ENCODE measurements around the gene DCAF7. TPM values are rescaled to one million over a fixed set of nuclear protein-coding genes. Genes with fewer than 3 reads are reported as not detected.
A peak's percentile ranks its signal among the peaks of the same experiment; 100 is the strongest.

DCAF7 gene
- total RNA-seq, 4 donors from 2014 or later: 16.5 to 34.1 (median 22.0) TPM

DNA sequence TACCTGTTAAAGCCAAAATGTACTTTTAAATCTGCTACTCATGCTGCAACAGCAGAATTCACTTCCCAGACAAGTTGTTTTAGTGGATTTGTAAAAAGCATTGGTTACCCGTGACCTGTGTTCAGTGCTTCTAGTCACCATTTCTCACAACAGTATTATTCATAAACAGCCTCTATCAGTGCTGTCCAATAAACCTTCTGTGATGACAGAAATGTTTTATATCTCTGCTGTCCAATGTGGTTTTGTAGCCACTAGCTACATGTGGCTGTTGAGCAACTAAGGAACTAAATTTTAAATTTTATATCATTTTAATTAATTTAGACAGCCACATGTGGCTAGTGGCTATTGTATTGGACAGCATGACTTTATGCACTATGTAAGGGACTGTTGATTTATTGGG is 84.5 kb downstream of the DCAF7 start:
- intact Hi-C loops (cut with DNase I; ENCODE audit: low total_unique reads) (no loop called here), in situ Hi-C loops (cut with MboI; ENCODE audit: low sequenced_read_pairs in 4 of 4) (no loop called here)
- peaks cover 31 to 57% of the 10 kb centered on the region in 2 donors for H3K4me1 ChIP-seq
- no peak overlapping the region for H3K4me3 ChIP-seq
- no peaks in the 10 kb centered on the region for H3K27me3 ChIP-seq
- H3K36me3 ChIP-seq: peaks cover 0 to 23% of the 10 kb centered on the region in 2 donors
- DNase-seq (no peak), ATAC-seq (no peak)
- no peaks in the 10 kb centered on the region for H3K9me3 ChIP-seq
- peak overlapping the region; percentile 32 to 60 (median 55) for H3K27ac ChIP-seq
- TF ChIP-seq, protein P1, sequence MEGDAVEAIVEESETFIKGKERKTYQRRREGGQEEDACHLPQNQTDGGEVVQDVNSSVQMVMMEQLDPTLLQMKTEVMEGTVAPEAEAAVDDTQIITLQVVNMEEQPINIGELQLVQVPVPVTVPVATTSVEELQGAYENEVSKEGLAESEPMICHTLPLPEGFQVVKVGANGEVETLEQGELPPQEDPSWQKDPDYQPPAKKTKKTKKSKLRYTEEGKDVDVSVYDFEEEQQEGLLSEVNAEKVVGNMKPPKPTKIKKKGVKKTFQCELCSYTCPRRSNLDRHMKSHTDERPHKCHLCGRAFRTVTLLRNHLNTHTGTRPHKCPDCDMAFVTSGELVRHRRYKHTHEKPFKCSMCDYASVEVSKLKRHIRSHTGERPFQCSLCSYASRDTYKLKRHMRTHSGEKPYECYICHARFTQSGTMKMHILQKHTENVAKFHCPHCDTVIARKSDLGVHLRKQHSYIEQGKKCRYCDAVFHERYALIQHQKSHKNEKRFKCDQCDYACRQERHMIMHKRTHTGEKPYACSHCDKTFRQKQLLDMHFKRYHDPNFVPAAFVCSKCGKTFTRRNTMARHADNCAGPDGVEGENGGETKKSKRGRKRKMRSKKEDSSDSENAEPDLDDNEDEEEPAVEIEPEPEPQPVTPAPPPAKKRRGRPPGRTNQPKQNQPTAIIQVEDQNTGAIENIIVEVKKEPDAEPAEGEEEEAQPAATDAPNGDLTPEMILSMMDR (IDR thresholded peaks at IDR 0.05 in 4 of 5, conservative IDR thresholded peaks at IDR 0.05 in 1 of 5): no peak
- TF ChIP-seq POLR2A (IDR thresholded peaks at IDR 0.05): no peak

GRCh38 chr17:63635290-63635689 is 85.0 kb downstream of the DCAF7 start:
- peaks cover 0 to 23% of the 10 kb centered on the region in 2 donors for H3K36me3 ChIP-seq
- in situ Hi-C loops (cut with MboI; ENCODE audit: low sequenced_read_pairs in 4 of 4): no loop called here
- no peak for TF ChIP-seq POLR2A (IDR thresholded peaks at IDR 0.05)
- TF ChIP-seq, protein P1 (IDR thresholded peaks at IDR 0.05 in 4 of 5, conservative IDR thresholded peaks at IDR 0.05 in 1 of 5): no peak
- H3K4me1 ChIP-seq: peaks cover 30 to 52% of the 10 kb centered on the region in 2 donors
- H3K4me3 ChIP-seq: no peak overlapping the region
- intact Hi-C loops (cut with DNase I; ENCODE audit: low total_unique reads): no loop called here
- H3K27me3 ChIP-seq: no peaks in the 10 kb centered on the region
- peak overlapping the region; percentile 32 to 61 (median 42) for H3K27ac ChIP-seq
- H3K9me3 ChIP-seq: no peaks in the 10 kb centered on the region
- DNase-seq: no peak
- ATAC-seq: no peak

DNA sequence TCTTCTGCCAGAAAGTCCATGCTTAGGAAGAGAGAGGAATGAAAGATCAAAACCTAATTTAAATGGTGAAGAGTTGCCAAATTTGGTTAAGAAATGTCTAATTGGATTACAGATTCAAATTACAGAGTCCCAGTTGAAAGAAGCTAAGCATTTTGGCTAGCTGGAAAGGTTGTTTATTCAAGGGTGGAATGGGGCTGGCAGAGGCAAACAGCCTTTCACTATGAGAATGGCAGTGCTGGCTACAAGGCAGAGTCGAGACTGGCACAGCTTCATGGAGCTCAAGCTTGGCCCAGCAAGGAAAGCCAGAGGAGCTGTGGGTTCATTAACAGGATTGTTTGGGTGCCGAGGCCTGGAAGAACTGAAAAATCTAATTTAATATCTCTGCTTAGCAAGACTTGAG is 85.5 kb downstream of the DCAF7 start:
- intact Hi-C loops (cut with DNase I; ENCODE audit: low total_unique reads): no loop called here
- H3K27me3 ChIP-seq: no peaks in the 10 kb centered on the region
- no peak for ATAC-seq
- DNase-seq: no peak
- in situ Hi-C loops (cut with MboI; ENCODE audit: low sequenced_read_pairs in 4 of 4): no loop called here
- TF ChIP-seq POLR2A (IDR thresholded peaks at IDR 0.05): no peak
- TF ChIP-seq, protein P1 (IDR thresholded peaks at IDR 0.05 in 4 of 5, conservative IDR thresholded peaks at IDR 0.05 in 1 of 5): no peak
- peak overlapping the region; percentile 32 to 61 (median 42) for H3K27ac ChIP-seq
- peaks cover 30 to 47% of the 10 kb centered on the region in 2 donors for H3K4me1 ChIP-seq
- no peaks in the 10 kb centered on the region for H3K9me3 ChIP-seq
- H3K36me3 ChIP-seq: peaks cover 0 to 23% of the 10 kb centered on the region in 2 donors
- H3K4me3 ChIP-seq: no peak overlapping the region

- Histone ChIP-seq H3K4me1 (peaks cover 33 to 35% of the 10 kb centered on the region in 2 donors), H3K27ac (no peak overlapping the region), H3K4me3 (no peak overlapping the region), H3K9me3 (no peaks in the 10 kb centered on the region), H3K36me3 (peaks cover 0 to 14% of the 10 kb centered on the region in 2 donors), H3K27me3 (no peaks in the 10 kb centered on the region)
- in situ Hi-C loops (cut with MboI; ENCODE audit: low sequenced_read_pairs in 4 of 4) (no loop called here), intact Hi-C loops (cut with DNase I; ENCODE audit: low total_unique reads) (no loop called here)
- DNase-seq (no peak), ATAC-seq (no peak)
- TF ChIP-seq, protein P1 (IDR thresholded peaks at IDR 0.05 in 4 of 5, conservative IDR thresholded peaks at IDR 0.05 in 1 of 5): no peak
- no peak for TF ChIP-seq POLR2A (IDR thresholded peaks at IDR 0.05)
These were observed 88.8 kb downstream of the DCAF7 start for GRCh38 chr17:63639125-63639524.

GRCh38 chr17:63640038-63640437 is 89.8 kb downstream of the DCAF7 start:
- H3K9me3 ChIP-seq: no peaks in the 10 kb centered on the region
- no peak for TF ChIP-seq POLR2A (IDR thresholded peaks at IDR 0.05)
- TF ChIP-seq, protein P1 (IDR thresholded peaks at IDR 0.05 in 4 of 5, conservative IDR thresholded peaks at IDR 0.05 in 1 of 5): no peak
- ATAC-seq (no peak), DNase-seq (no peak)
- peaks cover 27% of the 10 kb centered on the region in 2 donors for H3K4me1 ChIP-seq
- in situ Hi-C loops (cut with MboI; ENCODE audit: low sequenced_read_pairs in 4 of 4): no loop called here
- no peak overlapping the region for H3K4me3 ChIP-seq
- peaks cover 0 to 14% of the 10 kb centered on the region in 2 donors for H3K36me3 ChIP-seq
- H3K27ac ChIP-seq: no peak overlapping the region
- no peaks in the 10 kb centered on the region for H3K27me3 ChIP-seq
- intact Hi-C loops (cut with DNase I; ENCODE audit: low total_unique reads): no loop called here

All from gastrocnemius medialis (tissue), 4 donors.